Glutamatergic neuron (in vitro differentiated cells): ENCODE measurements around the gene MUC4. TPM values are rescaled to one million over a fixed set of nuclear protein-coding genes. Genes with fewer than 3 reads are reported as not detected.
"Not testable (repeated sequence)": the region's sequence is repeated elsewhere in the genome, so short reads cannot be mapped to it uniquely, and the experiment has no call there.

Source experiments
- DNase-seq: peaks from one replicate; pipeline ENCODE4 v3.0.0; 2022
- H3K27ac Mint-ChIP-seq: one replicate; pipeline ENCODE4 v1.8.0; 2020; ENCODE audit warnings: mild to moderate bottlenecking, mixed read lengths, inconsistent platforms; ENCODE audit not compliant: unreplicated experiment
- H3K27me3 Mint-ChIP-seq: one replicate; pipeline ENCODE4 v1.8.0; 2020; ENCODE audit warnings: mild to moderate bottlenecking, moderate library complexity, mixed read lengths, inconsistent platforms; ENCODE audit not compliant: unreplicated experiment
- H3K36me3 Mint-ChIP-seq: one replicate; pipeline ENCODE4 v1.8.0; 2020; ENCODE audit warnings: mild to moderate bottlenecking, mixed read lengths, inconsistent platforms; ENCODE audit not compliant: unreplicated experiment
- H3K4me1 Mint-ChIP-seq: one replicate; pipeline ENCODE4 v1.8.0; 2020; ENCODE audit warnings: mild to moderate bottlenecking, low read depth, mixed read lengths, inconsistent platforms; ENCODE audit not compliant: unreplicated experiment
- H3K4me3 Mint-ChIP-seq: one replicate; pipeline ENCODE4 v1.8.0; 2020; ENCODE audit warnings: mild to moderate bottlenecking, mixed read lengths, inconsistent platforms; ENCODE audit not compliant: unreplicated experiment
- H3K9me3 Mint-ChIP-seq: one replicate; pipeline ENCODE4 v1.8.0; 2020; ENCODE audit warnings: mild to moderate bottlenecking, moderate library complexity, mixed read lengths, inconsistent platforms; ENCODE audit not compliant: unreplicated experiment
- CTCF ChIP-seq: fragments of 200-600 bp; sonication (generic); IDR thresholded peaks from one replicate; pipeline ENCODE4 v1.5.0; 2021; ENCODE audit not compliant: partially characterized antibody, unreplicated experiment
- total RNA-seq: library from RNA; stranded (reverse); fragmentation: NEBNext Ultra II Directional; extraction: Animal tissue kit (Norgen Biotek cat#: 25700); gene quantifications from one replicate; pipeline ENCODE4 v1.2.1, GENCODE V29; 2021; ENCODE audit not compliant: unreplicated experiment

Gene MUC4
- total RNA-seq, 1 donor from 2014 or later, result 2.5 TPM

DNA sequence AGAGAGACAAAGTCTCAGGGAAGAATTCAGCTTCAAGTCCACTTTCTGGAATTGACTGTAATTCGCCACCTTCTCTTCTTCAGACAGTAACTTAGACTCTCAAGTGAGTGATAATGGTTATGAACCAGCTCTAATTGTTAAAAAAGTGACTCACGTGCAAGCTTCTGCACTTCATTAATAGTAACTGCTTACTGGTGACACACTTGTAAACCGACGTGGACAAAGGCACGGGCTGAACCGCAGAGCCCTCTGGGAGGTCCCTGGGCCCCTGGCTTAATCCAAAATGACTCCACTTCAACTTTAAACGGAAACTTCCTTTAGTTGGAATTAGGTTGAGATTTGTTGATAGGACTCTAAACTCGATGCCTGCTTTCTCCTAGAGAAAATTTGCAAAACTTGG lies 17.0 kb downstream of the MUC4 start:
- Mint-ChIP-seq H3K27me3 (no peaks in the 10 kb centered on the region), H3K4me3 (no peak overlapping the region), H3K27ac (no peak overlapping the region), H3K4me1 (no peaks in the 10 kb centered on the region), H3K36me3 (peaks cover 16% of the 10 kb centered on the region), H3K9me3 (peaks cover 10% of the 10 kb centered on the region)
- no peak for DNase-seq
- no peak for TF ChIP-seq CTCF

- H3K4me1 Mint-ChIP-seq, H3K27me3 Mint-ChIP-seq, DNase-seq, H3K27ac Mint-ChIP-seq, H3K4me3 Mint-ChIP-seq: not testable (repeated sequence)
- H3K9me3 Mint-ChIP-seq, result peaks cover 14% of the 10 kb centered on the region
- peaks cover 20% of the 10 kb centered on the region for H3K36me3 Mint-ChIP-seq
Measured at GRCh38 chr3:195792621-195793020, 19.1 kb downstream of the MUC4 start.

DNA sequence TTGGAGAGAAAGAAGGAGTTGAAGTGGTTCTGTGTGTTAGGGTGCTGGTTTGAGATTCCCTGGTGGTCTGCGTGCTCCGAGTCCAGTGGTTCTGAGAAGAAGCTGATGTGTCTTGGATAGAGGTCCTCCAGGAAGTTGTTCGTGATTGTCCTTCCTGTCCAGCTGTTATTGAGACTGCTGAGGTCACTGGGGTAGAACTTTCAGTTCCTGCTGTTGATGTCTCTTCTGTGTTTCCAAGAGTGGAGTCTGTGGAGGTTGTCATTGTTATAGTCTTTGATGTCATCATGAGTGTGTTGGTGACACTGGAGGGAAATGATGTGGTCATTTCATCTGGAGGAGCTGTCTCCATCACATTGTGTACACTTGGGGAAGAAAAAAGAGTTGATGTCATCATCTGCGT lies 20.8 kb downstream of the MUC4 start:
- H3K4me3 Mint-ChIP-seq, result no peak overlapping the region
- H3K27me3 Mint-ChIP-seq, result peaks cover 11% of the 10 kb centered on the region
- DNase-seq, result no peak
- H3K9me3 Mint-ChIP-seq, result peaks cover 16% of the 10 kb centered on the region
- TF ChIP-seq CTCF, result no peak
- H3K27ac Mint-ChIP-seq, result no peak overlapping the region
- H3K4me1 Mint-ChIP-seq, result no peaks in the 10 kb centered on the region
- H3K36me3 Mint-ChIP-seq, result peaks cover 25% of the 10 kb centered on the region

DNA sequence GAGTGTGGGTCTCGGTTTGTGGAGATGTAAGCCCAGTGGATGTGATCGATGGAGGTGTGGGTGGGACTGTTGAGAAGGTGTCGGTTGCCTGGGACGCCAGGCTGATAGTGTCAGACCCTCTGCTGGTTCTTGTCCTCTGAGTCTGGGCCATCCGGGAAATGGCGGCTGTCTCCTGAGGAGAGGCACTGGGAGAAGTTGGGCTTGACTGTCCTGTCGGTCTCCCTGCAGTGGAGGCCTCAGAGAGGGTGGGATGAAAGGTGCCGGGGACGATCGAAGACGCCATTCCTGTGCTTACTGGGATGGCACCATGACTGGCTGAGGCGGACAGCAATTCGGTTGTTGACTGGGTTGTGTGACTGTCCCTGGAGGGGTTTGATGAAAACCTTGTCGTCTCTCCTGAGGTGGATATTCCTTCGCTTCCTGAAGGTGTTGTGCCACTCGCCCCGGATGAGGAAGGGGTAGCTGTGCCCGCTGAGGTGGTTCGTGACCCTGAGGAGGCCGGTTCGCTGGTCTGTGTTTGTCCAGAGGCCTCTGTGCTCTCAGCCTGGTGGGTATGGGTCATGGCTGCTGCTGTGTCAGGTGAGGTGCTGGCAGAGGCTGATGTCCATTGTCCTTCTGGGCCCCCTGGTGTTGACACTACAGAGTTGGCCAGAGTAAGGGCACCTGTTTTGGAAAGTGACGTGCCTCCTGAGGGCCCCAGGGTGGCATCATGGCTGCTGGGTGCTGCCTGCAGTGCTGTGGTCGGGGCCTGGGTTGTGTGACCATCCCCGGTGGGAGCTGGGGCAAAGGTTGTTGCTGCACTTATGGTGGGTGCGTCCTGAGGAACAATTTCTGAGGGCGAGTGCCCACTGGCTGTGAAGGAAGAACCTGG lies 22.8 kb downstream of the MUC4 start:
- Mint-ChIP-seq H3K27ac (no peak overlapping the region), H3K4me1 (no peaks in the 10 kb centered on the region), H3K9me3 (peaks cover 26% of the 10 kb centered on the region), H3K36me3 (peaks cover 45% of the 10 kb centered on the region), H3K27me3 (peaks cover 25% of the 10 kb centered on the region), H3K4me3 (no peak overlapping the region)
- DNase-seq, result no peak
- no peak for TF ChIP-seq CTCF

DNA sequence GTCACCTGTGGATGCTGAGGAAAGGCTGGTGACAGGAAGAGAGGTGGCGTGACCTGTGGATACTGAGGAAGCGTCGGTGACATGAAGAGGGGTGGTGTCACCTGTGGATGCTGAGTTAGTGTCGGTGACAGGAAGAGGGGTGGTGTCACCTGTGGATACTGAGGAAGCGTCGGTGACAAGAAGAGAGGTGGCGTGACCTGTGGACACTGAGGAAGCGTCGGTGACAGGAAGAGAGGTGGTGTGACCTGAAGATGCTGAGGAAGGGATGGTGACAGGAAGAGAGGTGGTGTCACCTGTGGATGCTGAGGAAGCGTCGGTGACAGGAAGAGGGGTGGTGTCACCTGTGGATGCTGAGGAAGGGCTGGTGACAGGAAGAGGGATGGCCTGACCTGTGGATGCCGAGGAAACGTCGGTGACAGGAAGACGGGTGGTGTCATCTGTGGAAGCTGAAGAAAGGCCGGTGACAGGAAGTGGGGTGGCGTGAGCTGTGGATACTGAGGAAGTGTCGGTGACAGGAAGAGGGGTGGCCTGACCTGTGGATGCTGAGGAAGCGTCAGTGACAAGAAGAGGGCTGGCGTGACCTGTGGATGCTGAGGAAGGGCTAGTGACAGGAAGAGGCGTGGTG lies 25.8 kb downstream of the MUC4 start:
- peak overlapping the region; percentile 20 for H3K4me3 Mint-ChIP-seq
- H3K36me3 Mint-ChIP-seq, result peaks cover 58% of the 10 kb centered on the region
- peaks cover 34% of the 10 kb centered on the region for H3K27me3 Mint-ChIP-seq
- H3K9me3 Mint-ChIP-seq, result peaks cover 30% of the 10 kb centered on the region
- DNase-seq, H3K4me1 Mint-ChIP-seq: not testable (repeated sequence)
- peak overlapping the region; percentile 11 for H3K27ac Mint-ChIP-seq

- Mint-ChIP-seq H3K27me3 (peaks cover 32% of the 10 kb centered on the region), H3K9me3 (peaks cover 23% of the 10 kb centered on the region), H3K36me3 (peaks cover 52% of the 10 kb centered on the region), H3K4me3 (peak overlapping the region; percentile 22)
- DNase-seq, H3K4me1 Mint-ChIP-seq, H3K27ac Mint-ChIP-seq: not testable (repeated sequence)
Measured at GRCh38 chr3:195784031-195784430, 27.7 kb downstream of the MUC4 start.

DNA sequence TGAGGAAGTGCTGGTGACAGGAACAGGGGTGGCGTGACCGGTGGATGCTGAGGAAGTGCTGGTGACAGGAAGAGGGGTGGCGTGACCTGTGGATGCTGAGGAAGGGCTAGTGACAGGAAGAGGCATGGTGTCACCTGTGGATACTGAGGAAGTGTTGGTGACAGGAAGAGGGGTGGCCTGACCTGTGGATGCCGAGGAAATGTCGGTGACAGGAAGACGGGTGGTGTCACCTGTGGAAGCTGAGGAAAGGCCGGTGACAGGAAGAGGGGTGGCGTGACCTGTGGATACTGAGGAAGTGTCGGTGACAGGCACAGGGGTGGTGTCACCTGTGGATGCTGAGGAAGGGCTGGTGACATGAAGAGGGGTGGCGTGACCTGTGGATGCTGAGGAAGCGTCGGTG lies 30.5 kb downstream of the MUC4 start:
- Mint-ChIP-seq H3K36me3 (peaks cover 50% of the 10 kb centered on the region), H3K9me3 (peaks cover 21% of the 10 kb centered on the region), H3K27me3 (peaks cover 28% of the 10 kb centered on the region)
- H3K4me3 Mint-ChIP-seq, DNase-seq, H3K27ac Mint-ChIP-seq, H3K4me1 Mint-ChIP-seq: not testable (repeated sequence)
